Progenitor cell of endocrine pancreas (in vitro differentiated cells): ENCODE results near the gene MRGPRD. TPM values are rescaled to one million over a fixed set of nuclear protein-coding genes. Genes with fewer than 3 reads are reported as not detected.

Experiments
- DNase-seq: peaks from one replicate; pipeline ENCODE4 v3.0.0; 2021; ENCODE audit warnings: low spot score; ENCODE audit not compliant: unreplicated experiment
- H3K27ac Mint-ChIP-seq: 2 replicates; pipeline ENCODE4 v1.8.0; 2021; ENCODE audit warnings: mild to moderate bottlenecking, moderate library complexity, mixed read lengths
- H3K27me3 Mint-ChIP-seq: 2 replicates; pipeline ENCODE4 v1.8.0; 2021; ENCODE audit warnings: mixed read lengths
- H3K36me3 Mint-ChIP-seq: 2 replicates; pipeline ENCODE4 v1.8.0; 2022; ENCODE audit warnings: mixed read lengths; ENCODE audit not compliant: insufficient read depth
- H3K4me1 Mint-ChIP-seq: 2 replicates; pipeline ENCODE4 v1.8.0; 2021; ENCODE audit warnings: low read depth, mixed read lengths
- H3K4me3 Mint-ChIP-seq: 2 replicates; pipeline ENCODE4 v1.8.0; 2021; ENCODE audit warnings: low read depth, mild to moderate bottlenecking, moderate library complexity, mixed read lengths
- H3K9me3 Mint-ChIP-seq: 2 replicates; pipeline ENCODE4 v1.8.0; 2021; ENCODE audit warnings: low read depth, mixed read lengths
- CTCF ChIP-seq: fragments of 200-600 bp; sonication (generic); IDR thresholded peaks from one replicate; pipeline ENCODE4 v1.5.0; 2021; ENCODE audit warnings: antibody characterized with exemption, mild to moderate bottlenecking; ENCODE audit not compliant: unreplicated experiment
- total RNA-seq: library from RNA; stranded (reverse); gene quantifications from 2 replicates; pipeline ENCODE4 v1.2.1, GENCODE V29; 2021

MRGPRD gene
- total RNA-seq, 1 donor from 2014 or later = not detected

- peaks cover 5% of the 10 kb centered on the region for H3K27me3 Mint-ChIP-seq
- no peak for TF ChIP-seq CTCF
- no peaks in the 10 kb centered on the region for H3K4me1 Mint-ChIP-seq
- no peak overlapping the region for H3K4me3 Mint-ChIP-seq
- no peaks in the 10 kb centered on the region for H3K9me3 Mint-ChIP-seq
- H3K27ac Mint-ChIP-seq = no peak overlapping the region
- no peak for DNase-seq
- H3K36me3 Mint-ChIP-seq = no peaks in the 10 kb centered on the region
Observed at GRCh38 chr11:68954836-68955606, 25.8 kb downstream of the MRGPRD start.

- Mint-ChIP-seq H3K4me1 (peaks cover 2% of the 10 kb centered on the region), H3K27ac (no peak overlapping the region), H3K4me3 (no peak overlapping the region), H3K36me3 (no peaks in the 10 kb centered on the region), H3K9me3 (no peaks in the 10 kb centered on the region), H3K27me3 (peaks cover 10% of the 10 kb centered on the region)
- TF ChIP-seq CTCF = no peak
- no peak for DNase-seq
Observed at GRCh38 chr11:68950762-68951161, 30.0 kb downstream of the MRGPRD start.

GRCh38 chr11:68950270-68950669, 30.5 kb downstream of the MRGPRD start:
- no peak overlapping the region for H3K4me3 Mint-ChIP-seq
- H3K27me3 Mint-ChIP-seq = peaks cover 9% of the 10 kb centered on the region
- H3K4me1 Mint-ChIP-seq = peaks cover 2% of the 10 kb centered on the region
- no peaks in the 10 kb centered on the region for H3K36me3 Mint-ChIP-seq
- no peaks in the 10 kb centered on the region for H3K9me3 Mint-ChIP-seq
- DNase-seq = no peak
- TF ChIP-seq CTCF = peak; percentile 38
- H3K27ac Mint-ChIP-seq = no peak overlapping the region

- TF ChIP-seq CTCF = no peak
Observed at GRCh38 chr11:68948935-68949334, 31.9 kb downstream of the MRGPRD start.

GRCh38 chr11:68948496-68948895, 32.3 kb downstream of the MRGPRD start:
- no peak overlapping the region for H3K4me3 Mint-ChIP-seq
- no peak overlapping the region for H3K27ac Mint-ChIP-seq
- no peaks in the 10 kb centered on the region for H3K36me3 Mint-ChIP-seq
- TF ChIP-seq CTCF = no peak
- H3K9me3 Mint-ChIP-seq = no peaks in the 10 kb centered on the region
- H3K27me3 Mint-ChIP-seq = peaks cover 8% of the 10 kb centered on the region
- DNase-seq = no peak
- peaks cover 2% of the 10 kb centered on the region for H3K4me1 Mint-ChIP-seq

More at GRCh38 chr11:68948935-68949334, 31.9 kb downstream of the MRGPRD start:
- Mint-ChIP-seq H3K9me3 (no peaks in the 10 kb centered on the region), H3K4me1 (peaks cover 2% of the 10 kb centered on the region), H3K27ac (no peak overlapping the region), H3K4me3 (no peak overlapping the region), H3K27me3 (peaks cover 8% of the 10 kb centered on the region), H3K36me3 (no peaks in the 10 kb centered on the region)
- no peak for DNase-seq
